DOHH2 (cell line): ENCODE results near the gene ITPK1.

Experiments
- EZH2phosphoT487 ChIP-seq: fragments of 200-600 bp; sonication (generic); IDR thresholded peaks from 2 replicates; pipeline ENCODE4 v1.6.1; 2017; ENCODE audit warnings: borderline replicate concordance, mild to moderate bottlenecking, antibody characterized with exemption, low read length, moderate library complexity, mixed read lengths
- TF ChIP-seq, protein P1 (sequence below): fragments of 200-600 bp; sonication (generic); IDR thresholded peaks from one replicate; pipeline ENCODE4 v1.5.1; 2014; ENCODE audit warnings: antibody characterized with exemption, mild to moderate bottlenecking, low read depth, low read length; ENCODE audit not compliant: poor library complexity, severe bottlenecking

DNA sequence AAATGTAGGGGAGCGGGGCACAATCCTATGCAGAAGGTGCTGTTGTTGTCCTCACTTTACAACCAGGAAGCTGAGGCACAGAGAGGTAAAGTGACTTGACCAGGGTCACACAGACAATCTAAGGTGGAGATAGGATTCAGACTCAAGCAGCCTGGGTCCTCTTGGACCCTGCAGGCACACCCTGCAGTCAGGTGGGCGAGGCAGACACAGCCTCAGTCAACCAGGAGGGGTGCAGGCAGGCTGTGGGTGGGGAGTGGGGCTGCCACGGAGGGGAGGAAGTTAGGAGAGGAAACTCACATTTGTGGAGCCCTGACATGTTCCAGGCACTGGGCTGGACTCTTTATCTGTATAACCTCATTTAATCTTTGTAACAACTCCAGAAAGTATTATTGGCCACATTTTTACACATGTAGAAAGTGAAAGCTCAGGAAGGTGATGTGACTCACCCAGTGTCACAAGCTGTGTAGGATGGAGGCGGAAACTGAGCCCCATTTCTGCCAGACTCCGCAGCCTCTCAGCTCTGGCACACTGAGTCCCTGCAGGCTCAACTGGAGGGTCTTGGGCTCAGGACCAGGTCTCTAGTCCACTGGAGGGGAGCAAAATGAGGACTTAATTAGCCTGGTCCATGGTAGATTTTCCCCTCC is 217.7 kb downstream of the ITPK1 start:
- TF ChIP-seq, protein P1, sequence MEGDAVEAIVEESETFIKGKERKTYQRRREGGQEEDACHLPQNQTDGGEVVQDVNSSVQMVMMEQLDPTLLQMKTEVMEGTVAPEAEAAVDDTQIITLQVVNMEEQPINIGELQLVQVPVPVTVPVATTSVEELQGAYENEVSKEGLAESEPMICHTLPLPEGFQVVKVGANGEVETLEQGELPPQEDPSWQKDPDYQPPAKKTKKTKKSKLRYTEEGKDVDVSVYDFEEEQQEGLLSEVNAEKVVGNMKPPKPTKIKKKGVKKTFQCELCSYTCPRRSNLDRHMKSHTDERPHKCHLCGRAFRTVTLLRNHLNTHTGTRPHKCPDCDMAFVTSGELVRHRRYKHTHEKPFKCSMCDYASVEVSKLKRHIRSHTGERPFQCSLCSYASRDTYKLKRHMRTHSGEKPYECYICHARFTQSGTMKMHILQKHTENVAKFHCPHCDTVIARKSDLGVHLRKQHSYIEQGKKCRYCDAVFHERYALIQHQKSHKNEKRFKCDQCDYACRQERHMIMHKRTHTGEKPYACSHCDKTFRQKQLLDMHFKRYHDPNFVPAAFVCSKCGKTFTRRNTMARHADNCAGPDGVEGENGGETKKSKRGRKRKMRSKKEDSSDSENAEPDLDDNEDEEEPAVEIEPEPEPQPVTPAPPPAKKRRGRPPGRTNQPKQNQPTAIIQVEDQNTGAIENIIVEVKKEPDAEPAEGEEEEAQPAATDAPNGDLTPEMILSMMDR: no peak
- no peak for TF ChIP-seq EZH2phosphoT487
